ENCODE measurements around the gene RPL41.

Gene RPL41

GRCh38 chr12:56078427-56078826, 38.0 kb upstream of the RPL41 start:
- H3K4me3 ChIP-seq (replicated peaks; ENCODE audit: insufficient read depth, low read length): no peak overlapping the region
- no peak for TF ChIP-seq POLR2AphosphoS5 (IDR thresholded peaks at IDR 0.05; ENCODE audit: low read depth)
- TF ChIP-seq CTCF (IDR thresholded peaks at IDR 0.05; ENCODE audit: insufficient read depth, low read length): no peak
- no peak for TF ChIP-seq REST (IDR thresholded peaks at IDR 0.05; ENCODE audit: insufficient replicate concordance, low read depth)
- no peak for TF ChIP-seq GABPA (IDR thresholded peaks at IDR 0.05; ENCODE audit: low read depth)
- no peak for DNase-seq (ENCODE audit: low read depth in 1 of 2, low spot score in 1 of 2)
- H3K27ac ChIP-seq (replicated peaks): no peak overlapping the region
- peaks cover 17% of the 10 kb centered on the region for H3K27me3 ChIP-seq (ENCODE audit: insufficient read depth, poor library complexity, severe bottlenecking)

GRCh38 chr12:56078931-56079722, 37.3 kb upstream of the RPL41 start:
- H3K27me3 ChIP-seq (ENCODE audit: insufficient read depth, poor library complexity, severe bottlenecking): peaks cover 17% of the 10 kb centered on the region
- peak overlapping the region; percentile 50 for H3K4me3 ChIP-seq (replicated peaks; ENCODE audit: insufficient read depth, low read length)
- peak; percentile 45 to 79 for DNase-seq (ENCODE audit: low read depth in 1 of 2, low spot score in 1 of 2)
- H3K27ac ChIP-seq (replicated peaks): no peak overlapping the region
- TF ChIP-seq GABPA (IDR thresholded peaks at IDR 0.05; ENCODE audit: low read depth) (no peak), CTCF (IDR thresholded peaks at IDR 0.05; ENCODE audit: insufficient read depth, low read length) (peak; percentile 57)

GRCh38 chr12:56079723-56080555, 36.5 kb upstream of the RPL41 start, which contains the start of gene ERBB3:
Gene ERBB3, plus strand, starts transcription at chr12:56080165. Its CDS starts 136 bp downstream, at chr12:56080301.
- H3K27me3 ChIP-seq (ENCODE audit: insufficient read depth, poor library complexity, severe bottlenecking): peaks cover 17% of the 10 kb centered on the region
- H3K27ac ChIP-seq (replicated peaks): no peak within 1 kb of the TSS
- peak within 1 kb of the TSS; percentile 50 for H3K4me3 ChIP-seq (replicated peaks; ENCODE audit: insufficient read depth, low read length)
- DNase-seq (ENCODE audit: low read depth in 1 of 2, low spot score in 1 of 2): peak; percentile 49 to 64
- no peak for TF ChIP-seq GABPA (IDR thresholded peaks at IDR 0.05; ENCODE audit: low read depth)
- no peak for TF ChIP-seq POLR2AphosphoS5 (IDR thresholded peaks at IDR 0.05; ENCODE audit: low read depth)

GRCh38 chr12:56080556-56081138, 35.8 kb upstream of the RPL41 start:
- Histone ChIP-seq H3K4me3 (replicated peaks; ENCODE audit: insufficient read depth, low read length) (no peak overlapping the region), H3K27me3 (ENCODE audit: insufficient read depth, poor library complexity, severe bottlenecking) (peaks cover 17% of the 10 kb centered on the region), H3K27ac (replicated peaks) (no peak overlapping the region)
- TF ChIP-seq GABPA (IDR thresholded peaks at IDR 0.05; ENCODE audit: low read depth): no peak
- TF ChIP-seq REST (IDR thresholded peaks at IDR 0.05; ENCODE audit: insufficient replicate concordance, low read depth): no peak
- no peak for TF ChIP-seq POLR2AphosphoS5 (IDR thresholded peaks at IDR 0.05; ENCODE audit: low read depth)
- TF ChIP-seq SPI1 (IDR thresholded peaks at IDR 0.05; ENCODE audit: borderline replicate concordance, low read depth): no peak
- no peak for TF ChIP-seq CTCF (IDR thresholded peaks at IDR 0.05; ENCODE audit: insufficient read depth, low read length)
- no peak for DNase-seq (ENCODE audit: low read depth in 1 of 2, low spot score in 1 of 2)
